Measurements from ENCODE around the gene AMN1. TPM values are rescaled to one million over a fixed set of nuclear protein-coding genes. Genes with fewer than 3 reads are reported as not detected.

AMN1 gene
- total and polyA plus RNA-seq, 2 of the 4 experiments (the other 2 are of a cell fraction): 3.4 to 5.2 TPM

GRCh38 chr12:31644536-31644935 is 84.3 kb downstream of the AMN1 start:
- H2BK15ac ChIP-seq (ENCODE audit: low read depth, low read length): no peak overlapping the region
- H3K9me1 ChIP-seq (ENCODE audit: insufficient read depth, low read length): no peaks in the 10 kb centered on the region
- no peak overlapping the region for H3K4ac ChIP-seq (ENCODE audit: low read depth, low read length)
- in situ Hi-C loops (cut with MboI; ENCODE audit: low sequenced_read_pairs) (no loop called here), intact Hi-C loops (cut with micrococcal nuclease) (no loop called here), dilution Hi-C loops (cut with HindIII; ENCODE audit: low sequenced_read_pairs, unreplicated experiment) (no loop called here)
- H3K4me2 ChIP-seq (ENCODE audit: low read depth, low read length): no peak overlapping the region
- H3K9ac ChIP-seq (ENCODE audit: low read depth, low read length): no peak overlapping the region
- H4K91ac ChIP-seq (ENCODE audit: insufficient read depth, low read depth, low read length): no peak overlapping the region
- no peak overlapping the region for H3K4me3 ChIP-seq (ENCODE audit: insufficient read depth, low read depth, low read length)
- H3K27me3 ChIP-seq (ENCODE audit: control insufficient read depth, insufficient read depth, low read length): peaks cover 10% of the 10 kb centered on the region
- ChIA-PET POLR2A (ENCODE audit: unreplicated experiment) (no interaction called here), CTCF (no interaction called here)
- no peak overlapping the region for H3K27ac ChIP-seq (ENCODE audit: insufficient read depth, low read length)
- H3K36me3 ChIP-seq (ENCODE audit: control insufficient read depth, insufficient read depth, low read length): no peaks in the 10 kb centered on the region
- no peaks in the 10 kb centered on the region for H3K9me3 ChIP-seq (ENCODE audit: control insufficient read depth, insufficient read depth, low read length)
- no CpG with 5 or more reads among the region's 8 CpGs for WGBS, 2 experiments (ENCODE audit: extremely low coverage in 2 of 2, insufficient read length in 1 of 2)
- H3K18ac ChIP-seq (ENCODE audit: low read depth, low read length): no peak overlapping the region
- no peak for ATAC-seq (ENCODE audit: low read depth)
- H2BK120ac ChIP-seq (ENCODE audit: low read depth, low read length): no peak overlapping the region
- DNase-seq: no peak
- H2AFZ ChIP-seq (replicated peaks; ENCODE audit: low read length, poor library complexity): no peak overlapping the region
- TF ChIP-seq ELK1 (IDR thresholded peaks at IDR 0.05; ENCODE audit: borderline replicate concordance, low read depth, low read length): no peak
- TF ChIP-seq CTCF (conservative IDR thresholded peaks at IDR 0.05; ENCODE audit: low read depth, low read length): no peak
- TF ChIP-seq RCOR1 (IDR thresholded peaks at IDR 0.05; ENCODE audit: insufficient replicate concordance, low read length): no peak
- no peak for TF ChIP-seq MAZ (IDR thresholded peaks at IDR 0.05; ENCODE audit: borderline replicate concordance, low read depth, low read length)
- no peak for TF ChIP-seq CEBPB (IDR thresholded peaks at IDR 0.05; ENCODE audit: low read depth, low read length)
- no peak for TF ChIP-seq RFX5 (IDR thresholded peaks at IDR 0.05; ENCODE audit: low read depth, low read length)
- TF ChIP-seq, protein P1, sequence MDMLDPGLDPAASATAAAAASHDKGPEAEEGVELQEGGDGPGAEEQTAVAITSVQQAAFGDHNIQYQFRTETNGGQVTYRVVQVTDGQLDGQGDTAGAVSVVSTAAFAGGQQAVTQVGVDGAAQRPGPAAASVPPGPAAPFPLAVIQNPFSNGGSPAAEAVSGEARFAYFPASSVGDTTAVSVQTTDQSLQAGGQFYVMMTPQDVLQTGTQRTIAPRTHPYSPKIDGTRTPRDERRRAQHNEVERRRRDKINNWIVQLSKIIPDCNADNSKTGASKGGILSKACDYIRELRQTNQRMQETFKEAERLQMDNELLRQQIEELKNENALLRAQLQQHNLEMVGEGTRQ (IDR thresholded peaks at IDR 0.05; ENCODE audit: low read depth, low read length): no peak
- no peak for TF ChIP-seq RAD21 (IDR thresholded peaks at IDR 0.05; ENCODE audit: low read length)
- no peak for TF ChIP-seq POLR2A (IDR thresholded peaks at IDR 0.05; ENCODE audit: low read depth, low read length)
- TF ChIP-seq FOS (IDR thresholded peaks at IDR 0.05; ENCODE audit: low read depth, low read length): no peak
- no peak for TF ChIP-seq BHLHE40 (IDR thresholded peaks at IDR 0.05; ENCODE audit: low read depth, low read length)
- no peak for TF ChIP-seq CHD1 (IDR thresholded peaks at IDR 0.05; ENCODE audit: low read depth, low read length)
- TF ChIP-seq NFE2L2 (IDR thresholded peaks at IDR 0.05; ENCODE audit: low read depth, low read length): no peak
- no peak for TF ChIP-seq MXI1 (IDR thresholded peaks at IDR 0.05; ENCODE audit: borderline replicate concordance, low read depth, low read length)
- no peak for TF ChIP-seq SMC3 (IDR thresholded peaks at IDR 0.05; ENCODE audit: low read depth, low read length)
- no peak for TF ChIP-seq MAFK (IDR thresholded peaks at IDR 0.05; ENCODE audit: low read depth, low read length)
- H2AK5ac ChIP-seq (ENCODE audit: low read depth, low read length): no peak overlapping the region
- no peak overlapping the region for H3K56ac ChIP-seq (ENCODE audit: extremely low read depth, insufficient read depth, low read length)
- no peak overlapping the region for H2AK9ac ChIP-seq (replicated peaks; ENCODE audit: low read depth, low read length, poor library complexity)
- H4K8ac ChIP-seq (ENCODE audit: low read depth in 2 of 2, low read length in 2 of 2): no peak overlapping the region
- H2BK20ac ChIP-seq (ENCODE audit: low read depth, low read length): no peak overlapping the region
- no peaks in the 10 kb centered on the region for H4K20me1 ChIP-seq (ENCODE audit: insufficient read depth, low read length)
- H3K14ac ChIP-seq (replicated peaks; ENCODE audit: low read depth, low read length): no peak overlapping the region
- H4K5ac ChIP-seq (ENCODE audit: low read depth, low read length): no peak overlapping the region
- H2BK5ac ChIP-seq (ENCODE audit: low read depth, low read length, poor library complexity, severe bottlenecking): no peak overlapping the region
- no peaks in the 10 kb centered on the region for H3K79me1 ChIP-seq (ENCODE audit: low read depth in 1 of 2, low read length in 2 of 2)
- BruUV-seq (replicated peaks): no TSS peak
- H3K4me1 ChIP-seq (ENCODE audit: control insufficient read depth, insufficient read depth, low read length): no peaks in the 10 kb centered on the region
- no peak overlapping the region for H3K23ac ChIP-seq (ENCODE audit: low read depth, low read length)
